Measurements from ENCODE around the gene SBNO1.
A peak's percentile ranks its signal among the peaks of the same experiment; 100 is the strongest.
"Not testable (repeated sequence)": the region's sequence is repeated elsewhere in the genome, so short reads cannot be mapped to it uniquely, and the experiment has no call there.

Gene SBNO1

GRCh38 chr12:123364532-123365024 is at the start of gene SBNO1:
TSS of gene SBNO1 (minus strand) at chr12:123364847. CDS start at chr12:123350441, 14,406 bp downstream.
- DNase-seq: peak; percentile 83

GRCh38 chr12:123410041-123410412 is 45.4 kb upstream of the SBNO1 start:
- DNase-seq: no peak

- not testable (repeated sequence) for DNase-seq
Measured at GRCh38 chr12:123409284-123410040, 44.8 kb upstream of the SBNO1 start.

- DNase-seq: not testable (repeated sequence)
Measured at GRCh38 chr12:123408619-123409018, 44.0 kb upstream of the SBNO1 start.

GRCh38 chr12:123407934-123408333 is 43.3 kb upstream of the SBNO1 start:
- not testable (repeated sequence) for DNase-seq

- not testable (repeated sequence) for DNase-seq
Measured at GRCh38 chr12:123407269-123407668, 42.6 kb upstream of the SBNO1 start.

- DNase-seq: no peak
Measured at GRCh38 chr12:123404581-123404980, 39.9 kb upstream of the SBNO1 start.

GRCh38 chr12:123401753-123402683 is 37.4 kb upstream of the SBNO1 start:
- DNase-seq: no peak

GRCh38 chr12:123399255-123399617 is 34.6 kb upstream of the SBNO1 start:
- DNase-seq: no peak

GRCh38 chr12:123398550-123399254 is 34.1 kb upstream of the SBNO1 start:
- DNase-seq: peak; percentile 64

GRCh38 chr12:123398177-123398549 is 33.5 kb upstream of the SBNO1 start:
- no peak for DNase-seq

- no peak for DNase-seq
Measured at GRCh38 chr12:123397400-123397799, 32.8 kb upstream of the SBNO1 start.

- no peak for DNase-seq
Measured at GRCh38 chr12:123396954-123397353, 32.3 kb upstream of the SBNO1 start.

GRCh38 chr12:123396543-123396942 is 31.9 kb upstream of the SBNO1 start:
- no peak for DNase-seq

- no peak for DNase-seq
Measured at GRCh38 chr12:123395236-123395635, 30.6 kb upstream of the SBNO1 start.

- no peak for DNase-seq
Measured at GRCh38 chr12:123393747-123394146, 29.1 kb upstream of the SBNO1 start.

GRCh38 chr12:123391546-123392343 is 27.1 kb upstream of the SBNO1 start:
- DNase-seq: no peak

GRCh38 chr12:123390498-123391426 is 26.1 kb upstream of the SBNO1 start:
- DNase-seq: no peak

- DNase-seq: no peak
Measured at GRCh38 chr12:123389560-123390351, 25.1 kb upstream of the SBNO1 start.

- no peak for DNase-seq
Measured at GRCh38 chr12:123388951-123389559, 24.4 kb upstream of the SBNO1 start.

Measured in HCEC 1CT (cell line).